Measurements from ENCODE around the gene SMNDC1. TPM values are rescaled to one million over a fixed set of nuclear protein-coding genes. Genes with fewer than 3 reads are reported as not detected.
"Not testable (repeated sequence)": the region's sequence is repeated elsewhere in the genome, so short reads cannot be mapped to it uniquely, and the experiment has no call there.

The SMNDC1 gene
- total RNA-seq, 2 donors from 2014 or later: 24.3 to 24.7 TPM

DNA sequence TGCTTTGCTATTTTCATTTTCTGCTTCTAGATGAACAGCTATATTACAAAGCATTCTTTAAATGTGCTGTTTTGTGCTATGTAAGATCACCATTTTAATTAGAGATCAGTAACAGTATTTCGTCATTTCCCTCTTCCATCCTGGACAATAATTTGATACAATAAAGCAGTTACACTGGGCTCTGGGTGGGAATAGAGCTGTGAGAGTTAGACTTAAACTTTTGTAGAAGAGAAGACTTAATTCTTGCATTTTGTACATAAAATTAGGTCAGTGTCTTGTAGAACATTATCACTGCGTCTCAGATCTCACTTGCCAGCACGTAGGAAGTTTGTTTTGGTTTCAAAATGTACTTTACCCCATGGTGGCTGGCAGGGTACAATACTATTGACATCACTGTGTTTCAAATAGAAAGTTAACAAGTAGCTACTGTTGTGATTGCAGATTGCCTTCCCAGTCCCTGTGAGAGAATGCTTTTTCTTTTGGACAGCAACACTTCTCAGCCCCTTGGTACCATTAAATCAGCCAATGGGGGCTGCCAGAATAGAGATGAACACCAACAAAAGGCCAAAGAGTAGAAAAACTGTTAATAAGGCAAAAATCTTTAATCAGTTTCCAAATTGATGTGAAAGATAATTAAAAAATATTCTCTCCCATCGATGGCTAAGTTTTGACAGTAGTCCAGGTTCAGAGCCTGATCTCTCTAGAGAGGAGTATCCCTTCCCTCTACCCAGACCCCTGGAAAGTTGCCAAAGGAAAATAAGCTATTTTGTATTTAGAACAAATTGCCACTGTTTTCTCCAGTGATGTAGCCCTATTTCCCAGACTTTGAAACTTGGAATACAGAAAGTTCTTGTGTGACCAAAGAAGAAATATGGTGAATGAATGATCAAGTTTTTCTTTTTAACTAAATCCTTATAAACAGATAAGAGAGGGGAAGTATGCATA, 35.1 kb downstream of the SMNDC1 start:
- DNase-seq (peak in 1 of 2 donors; percentile 29), ATAC-seq (peak; percentile 92)
- intact Hi-C loops (cut with DNase I, micrococcal nuclease): loop anchor here in 1 of 2 donors (10.0 kb wide), 1 partner anchor 45 kb away; no protein-coding TSS in a partner anchor

DNA sequence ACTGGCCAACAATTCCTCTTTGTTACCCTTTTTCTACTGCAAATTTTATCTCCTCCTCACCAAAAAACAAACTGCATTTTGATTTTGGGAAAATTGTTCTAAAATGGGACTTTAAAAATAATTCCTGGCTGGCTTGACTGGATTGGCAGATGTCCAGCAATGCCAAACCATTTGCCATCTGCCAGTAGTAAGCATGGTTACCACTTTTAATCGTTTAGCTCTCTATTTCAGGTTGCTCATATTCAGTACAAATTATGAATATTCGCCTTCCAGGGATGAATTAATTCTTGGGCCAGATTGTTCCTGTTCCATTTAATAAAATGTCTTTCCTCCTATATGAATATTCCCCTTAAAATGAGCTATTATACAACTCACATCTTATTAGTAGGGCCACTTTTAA, 35.7 kb downstream of the SMNDC1 start:
- intact Hi-C loops (cut with DNase I, micrococcal nuclease): no loop called here
- no peak for ATAC-seq
- DNase-seq: no peak

DNA sequence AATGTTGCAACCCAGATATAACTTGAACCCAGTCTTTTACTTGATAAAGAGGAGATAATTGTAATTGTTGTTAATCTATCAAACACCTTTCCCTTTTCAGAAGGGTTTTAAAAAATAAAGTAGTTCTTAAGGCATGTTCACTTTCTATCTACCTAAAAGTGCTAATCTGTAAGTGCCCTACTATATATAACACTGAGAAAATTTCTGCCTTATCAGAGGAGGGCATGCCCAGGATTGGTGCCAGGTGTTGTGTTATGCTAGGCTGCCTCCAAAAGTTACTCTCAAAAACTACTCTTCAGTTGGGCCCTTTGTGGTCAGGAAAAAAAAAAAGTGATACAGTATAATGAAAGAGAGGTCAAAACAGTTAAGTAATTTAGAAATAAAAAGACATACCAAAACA, 36.3 kb downstream of the SMNDC1 start:
- no peak for ATAC-seq
- intact Hi-C loops (cut with DNase I, micrococcal nuclease): no loop called here
- no peak for DNase-seq

DNA sequence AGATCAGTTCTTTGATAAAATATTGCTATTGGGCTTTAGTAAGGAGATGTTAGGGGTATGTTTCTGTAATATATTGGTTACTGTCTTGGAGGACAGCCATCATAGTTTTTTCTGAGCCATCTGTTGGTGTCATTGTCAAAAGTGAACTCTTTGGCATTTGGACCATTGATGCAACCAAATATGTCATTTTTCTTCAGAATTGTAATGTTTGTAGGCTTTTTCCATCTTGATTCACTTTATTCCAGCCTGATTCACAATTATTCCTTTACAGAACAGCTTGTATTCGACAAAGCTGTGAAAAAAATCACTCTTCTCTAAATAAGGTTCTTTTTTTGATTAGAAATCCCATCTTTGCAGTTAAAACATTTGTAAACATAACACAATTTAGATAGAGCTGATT, 37.4 kb downstream of the SMNDC1 start:
- ATAC-seq (no peak), DNase-seq (no peak)
- intact Hi-C loops (cut with DNase I, micrococcal nuclease): no loop called here

DNA sequence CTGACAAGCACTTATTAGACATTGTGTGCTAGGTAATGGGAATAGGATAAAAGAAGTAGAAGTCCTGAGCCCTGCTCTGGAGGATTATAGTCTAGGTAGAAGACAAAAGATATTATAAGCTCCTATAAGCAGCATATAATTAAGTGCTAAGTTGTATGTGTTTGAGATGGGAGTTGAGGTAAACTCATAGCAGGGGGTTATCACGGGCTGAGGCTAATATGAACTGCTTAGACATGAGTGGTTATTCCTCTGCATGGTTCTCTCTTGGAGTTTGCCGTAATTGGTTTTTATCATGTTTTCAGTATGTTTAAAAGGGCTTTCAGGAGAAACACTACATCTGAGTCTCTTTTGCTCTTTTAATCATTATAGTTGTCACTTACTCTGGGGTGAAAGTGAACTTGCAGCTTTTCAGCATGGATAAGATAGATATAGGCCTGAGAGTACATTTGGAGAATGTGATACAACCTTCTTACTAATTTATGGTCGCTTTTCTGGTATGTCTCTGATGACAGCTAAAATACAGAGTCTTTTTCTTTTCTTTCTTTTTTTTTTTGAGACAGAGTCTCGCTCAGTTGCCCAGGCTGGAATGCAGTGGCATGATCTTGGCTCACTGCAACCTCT, 39.0 kb downstream of the SMNDC1 start:
- intact Hi-C loops (cut with DNase I, micrococcal nuclease): no loop called here
- ATAC-seq: no peak

DNA sequence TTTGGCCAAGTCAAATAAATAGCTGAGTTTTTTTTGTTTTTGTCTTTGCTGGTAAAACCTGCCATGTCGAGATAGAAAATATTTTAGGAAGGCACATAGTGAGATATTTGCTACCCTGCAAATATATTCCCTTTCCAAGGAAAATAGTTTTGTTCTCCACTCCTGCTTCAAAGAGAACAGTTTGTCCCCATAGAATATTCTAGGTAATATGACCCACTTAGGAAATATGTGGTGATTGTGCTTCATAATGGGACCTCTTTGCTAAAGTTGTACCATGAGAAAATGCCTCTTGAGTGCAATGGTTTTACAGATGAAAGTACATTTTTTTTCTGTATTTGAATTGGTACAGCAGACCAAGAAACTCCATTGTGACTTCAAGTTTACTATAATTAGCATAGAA, 41.6 kb downstream of the SMNDC1 start:
- ATAC-seq (no peak), DNase-seq (no peak)
- intact Hi-C loops (cut with DNase I, micrococcal nuclease): no loop called here

More for the DNA sequence above, 39.0 kb downstream of the SMNDC1 start:
- DNase-seq: no peak

DNA sequence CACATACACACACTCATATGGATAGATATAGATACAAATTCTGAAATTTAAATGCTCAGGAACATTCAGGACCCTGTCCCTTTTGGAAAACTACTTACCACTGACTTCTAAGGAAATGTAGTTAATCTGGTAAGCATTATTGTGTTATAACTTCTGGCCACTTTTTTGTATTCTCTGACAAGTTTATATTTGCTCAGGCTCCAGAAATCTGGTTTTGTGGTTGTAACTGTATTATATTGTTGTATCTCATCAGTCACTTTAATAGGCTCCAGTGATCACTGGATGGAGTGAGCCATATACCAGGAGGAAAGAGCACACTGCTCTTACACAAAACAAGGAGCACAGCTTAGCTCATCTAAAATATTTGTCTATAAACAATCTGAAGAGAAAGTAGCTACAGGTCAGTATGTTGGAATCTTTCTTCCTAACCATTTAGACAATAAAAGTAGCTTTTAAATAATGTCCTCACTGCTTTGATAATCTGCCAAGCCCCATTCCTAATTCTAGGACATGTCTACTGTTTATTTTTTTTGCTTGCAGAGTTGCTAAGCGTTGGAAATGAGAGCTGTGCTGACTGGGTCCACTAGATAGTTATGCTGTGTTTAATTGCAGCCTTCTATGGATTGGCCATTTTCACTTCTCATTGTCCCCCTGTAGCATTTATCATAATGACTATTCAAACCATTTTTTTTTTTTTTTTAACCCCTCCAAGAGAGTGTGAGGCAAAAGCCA, 43.8 kb downstream of the SMNDC1 start:
- intact Hi-C loops (cut with DNase I, micrococcal nuclease): no loop called here
- ATAC-seq: no peak
- DNase-seq: no peak

DNA sequence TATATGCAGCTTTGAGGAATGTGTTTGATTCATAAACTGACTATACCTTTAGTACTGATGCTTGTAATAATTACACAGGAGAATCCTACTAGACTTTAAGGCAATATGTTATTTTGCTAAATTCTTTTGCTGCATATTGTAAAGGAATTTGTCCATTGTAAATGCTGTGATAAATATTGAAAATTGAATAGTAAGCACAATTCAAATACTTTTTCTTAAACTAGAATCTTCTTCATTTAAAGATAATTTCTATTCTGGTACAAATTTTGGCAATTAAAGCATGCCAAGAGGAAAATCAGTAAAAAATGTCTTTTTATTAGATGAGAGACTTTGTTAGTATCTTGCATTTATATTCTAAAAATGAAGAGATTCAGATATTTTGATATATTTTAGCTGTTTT, 45.4 kb downstream of the SMNDC1 start:
- DNase-seq: no peak
- intact Hi-C loops (cut with DNase I, micrococcal nuclease): no loop called here
- ATAC-seq: no peak

DNA sequence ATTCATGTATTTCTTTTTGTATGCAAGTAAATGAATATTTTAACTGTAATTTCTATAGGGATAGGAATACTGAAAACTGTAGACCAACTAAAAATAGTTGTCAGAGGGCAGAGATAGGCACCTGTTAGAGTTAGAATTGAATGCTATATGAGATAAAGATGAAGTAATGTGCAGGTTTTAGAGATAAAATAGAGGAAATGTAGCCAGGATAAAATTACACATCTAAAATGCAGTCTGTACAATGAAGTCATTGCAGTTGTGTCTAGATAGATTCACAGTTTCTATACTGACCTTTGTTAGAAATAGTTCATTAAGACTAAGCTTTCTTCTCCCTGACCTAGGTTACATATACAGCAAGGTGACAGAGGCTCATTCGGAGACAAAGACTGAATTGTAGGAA, 46.2 kb downstream of the SMNDC1 start:
- ATAC-seq: no peak
- DNase-seq: no peak

DNA sequence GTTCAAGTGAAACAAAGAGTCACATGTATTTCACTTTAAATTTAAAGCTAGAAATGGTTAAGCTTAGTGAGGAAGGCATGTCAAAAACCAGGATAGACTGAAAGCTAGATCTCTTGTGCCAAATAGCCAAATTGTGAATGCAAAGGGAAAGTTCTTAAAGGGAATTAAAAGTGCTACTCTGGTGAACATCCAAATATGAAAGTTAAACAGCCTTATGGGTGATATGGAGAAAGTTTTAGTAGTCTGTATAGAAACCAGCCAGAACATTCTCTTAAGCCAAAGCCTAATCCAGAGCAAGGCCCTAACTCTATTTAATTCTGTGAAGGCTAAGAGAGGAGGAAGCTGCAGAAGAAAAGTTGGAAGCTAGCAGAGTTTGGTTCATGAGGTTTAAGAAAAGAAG, 50.3 kb downstream of the SMNDC1 start:
- ATAC-seq: no peak
- intact Hi-C loops (cut with DNase I, micrococcal nuclease): no loop called here
- no peak for DNase-seq

More for the DNA sequence above, 46.2 kb downstream of the SMNDC1 start:
- intact Hi-C loops (cut with DNase I, micrococcal nuclease): no loop called here

DNA sequence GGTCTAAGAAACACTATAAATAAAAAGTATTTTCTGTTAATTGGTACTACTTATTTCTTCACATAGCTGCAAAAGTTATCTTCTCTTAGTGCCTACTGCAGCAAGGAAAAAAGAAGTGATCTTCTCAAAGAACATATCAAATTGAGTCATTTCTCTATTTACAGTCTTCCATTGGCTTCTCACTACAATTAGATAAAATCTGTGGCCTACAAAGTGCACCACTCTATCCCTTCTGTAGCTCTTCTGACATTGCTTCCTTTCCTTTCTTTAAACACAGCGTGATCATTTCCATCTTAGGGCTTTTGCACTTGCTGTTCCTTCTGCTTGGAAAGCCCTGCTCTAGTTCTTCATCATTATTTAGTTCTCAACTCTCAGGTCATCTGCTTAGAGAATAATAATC, 52.6 kb downstream of the SMNDC1 start:
- ATAC-seq (no peak), DNase-seq (no peak)
- intact Hi-C loops (cut with DNase I, micrococcal nuclease): no loop called here

DNA sequence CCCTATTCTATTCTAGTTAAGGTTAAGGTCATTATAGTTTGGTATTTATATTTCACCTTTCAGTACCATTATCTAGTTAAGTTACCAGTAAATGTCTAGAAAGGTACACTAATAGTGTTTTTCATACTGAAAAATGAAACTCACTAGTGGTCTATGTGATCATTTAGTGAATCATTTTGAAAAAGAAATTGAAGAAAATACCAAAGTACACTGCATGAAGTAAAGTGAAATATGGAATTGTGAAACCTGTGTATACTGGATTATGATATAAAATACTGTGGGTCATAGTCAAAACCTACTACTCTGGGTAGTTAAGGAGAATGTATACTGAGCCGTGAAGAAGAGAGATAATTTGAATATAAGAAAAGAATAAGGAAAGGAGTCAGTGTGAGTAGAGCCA, 53.3 kb downstream of the SMNDC1 start:
- ATAC-seq; intact Hi-C loops (cut with DNase I, micrococcal nuclease); DNase-seq: not testable (repeated sequence)

DNA sequence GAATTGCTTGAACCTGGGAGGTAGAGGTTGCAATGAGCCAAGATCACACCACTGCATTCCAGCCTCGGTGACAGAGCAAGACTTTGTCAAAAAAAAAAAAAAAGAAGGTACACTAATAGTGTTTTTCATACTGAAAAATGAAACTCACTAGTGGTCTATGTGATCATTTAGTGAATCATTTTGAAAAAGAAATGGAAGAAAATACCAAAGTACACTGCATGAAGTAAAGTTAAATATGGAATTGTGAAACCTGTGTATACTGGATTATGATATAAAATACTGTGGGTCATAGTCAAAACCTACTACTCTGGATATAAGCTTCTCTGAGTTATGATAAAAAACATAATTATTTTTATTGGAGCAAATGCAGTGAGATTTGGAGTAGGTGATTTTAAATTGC, 55.2 kb downstream of the SMNDC1 start:
- DNase-seq; intact Hi-C loops (cut with DNase I, micrococcal nuclease); ATAC-seq: not testable (repeated sequence)

DNA sequence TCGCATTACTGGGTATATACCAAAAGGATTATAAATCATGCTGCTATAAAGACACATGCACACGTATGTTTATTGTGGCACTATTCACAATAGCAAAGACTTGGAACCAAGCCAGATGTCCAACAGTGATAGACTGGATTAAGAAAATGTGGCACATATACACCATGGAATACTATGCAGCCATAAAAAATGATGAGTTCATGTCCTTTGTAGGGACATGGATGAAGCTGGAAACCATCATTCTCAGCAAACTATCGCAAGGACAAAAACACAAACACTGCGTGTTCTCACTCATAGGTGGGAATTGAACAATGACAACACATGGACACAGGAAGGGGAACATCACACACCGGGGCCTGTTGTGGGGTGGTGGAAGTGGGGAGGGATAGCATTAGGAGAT, 56.9 kb downstream of the SMNDC1 start:
- ATAC-seq; intact Hi-C loops (cut with DNase I, micrococcal nuclease); DNase-seq: not testable (repeated sequence)

DNA sequence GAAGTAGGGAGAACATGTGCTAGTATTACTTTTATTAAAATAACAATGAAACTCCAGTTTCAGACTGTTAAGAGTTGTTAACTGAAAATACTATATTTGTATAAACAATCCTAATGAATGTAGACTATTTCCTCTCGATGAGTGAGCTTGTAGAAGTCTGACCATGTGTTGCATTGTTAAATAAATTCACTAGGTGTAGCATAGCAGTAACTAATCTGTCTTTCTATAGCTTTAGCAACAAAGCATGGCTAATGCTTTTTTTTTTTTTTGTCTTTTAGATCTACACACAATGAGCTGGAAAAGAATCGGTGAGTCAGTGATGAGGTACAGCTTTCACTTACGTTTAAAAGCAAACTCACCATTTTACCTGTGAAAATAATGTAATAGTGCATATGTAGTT, 60.2 kb downstream of the SMNDC1 start:
- DNase-seq (no peak), ATAC-seq (no peak)
- intact Hi-C loops (cut with DNase I, micrococcal nuclease): no loop called here

DNA sequence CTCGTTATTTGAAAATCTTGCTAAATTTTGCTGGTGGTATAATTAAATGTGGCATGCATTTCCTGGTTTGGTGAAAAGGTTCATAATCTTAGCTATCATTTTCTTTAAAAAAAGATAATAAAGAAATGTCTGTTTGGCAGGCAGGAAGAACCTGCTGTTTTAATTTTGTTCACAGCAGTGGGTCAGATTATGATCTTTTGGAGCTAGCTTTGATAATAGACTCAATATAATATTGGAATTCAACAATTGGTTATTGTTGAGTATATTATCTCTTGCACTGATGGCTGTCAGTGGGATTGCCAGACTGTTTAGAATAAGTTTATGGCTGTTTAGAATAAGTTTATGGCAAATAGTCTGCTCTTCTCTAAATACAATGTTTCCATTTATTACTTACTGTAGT, 62.2 kb downstream of the SMNDC1 start:
- intact Hi-C loops (cut with DNase I, micrococcal nuclease): no loop called here
- ATAC-seq (no peak), DNase-seq (no peak)

DNA sequence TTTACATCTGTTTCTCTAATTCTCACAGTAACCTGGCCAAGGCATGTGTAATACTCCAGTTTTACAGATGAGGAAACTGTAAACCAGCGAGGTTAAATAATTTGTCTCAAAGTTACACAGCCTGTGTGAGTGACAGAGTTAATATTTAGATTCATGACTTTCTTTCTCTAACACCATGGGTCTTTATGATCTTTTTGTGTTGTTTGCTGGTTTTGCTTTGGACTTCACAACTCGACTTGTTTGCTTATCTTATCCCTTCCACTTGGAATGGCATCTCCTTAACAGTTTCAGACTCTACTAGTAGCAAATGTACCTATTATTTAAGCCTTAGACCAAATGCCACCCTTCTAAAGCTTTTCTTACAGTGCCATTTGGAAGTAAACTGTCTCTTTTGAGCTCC, 62.9 kb downstream of the SMNDC1 start:
- ATAC-seq (no peak), DNase-seq (no peak)
- intact Hi-C loops (cut with DNase I, micrococcal nuclease): no loop called here

DNA sequence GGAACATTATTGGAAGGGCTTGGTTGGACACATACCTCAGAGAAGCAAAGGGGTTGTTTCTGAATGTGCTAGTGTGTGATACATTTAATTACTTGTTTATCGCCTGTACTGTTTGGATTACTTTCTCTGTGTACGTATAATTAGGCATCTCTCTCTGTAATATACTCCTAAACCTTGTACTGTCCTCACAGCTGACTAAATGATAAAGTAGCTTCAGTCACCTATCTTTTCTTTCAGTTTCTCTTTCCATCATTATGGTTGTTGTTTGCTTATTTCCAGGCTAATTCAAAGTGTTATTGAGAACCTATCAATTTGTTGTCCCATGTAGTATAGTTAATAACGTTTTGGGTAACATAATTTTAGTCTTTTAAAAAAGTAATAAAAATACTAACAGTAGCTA, 63.3 kb downstream of the SMNDC1 start:
- ATAC-seq (peak; percentile 52), DNase-seq (no peak)
- intact Hi-C loops (cut with DNase I, micrococcal nuclease): no loop called here

All from left colon (tissue), 2 donors.